ENCODE measurements around the gene ZP1.

GRCh38 chr11:60918251-60918938 is 51.1 kb downstream of the ZP1 start:
- TF ChIP-seq POLR2A (IDR thresholded peaks at IDR 0.05) = no peak
- no peak for TF ChIP-seq CTCF (IDR thresholded peaks at IDR 0.05)

Data from Peyer's patch (tissue), 4 donors.